ENCODE data around the gene LRRC23. TPM values are rescaled to one million over a fixed set of nuclear protein-coding genes. Genes with fewer than 3 reads are reported as not detected.
"Not testable (repeated sequence)": the region's sequence is repeated elsewhere in the genome, so short reads cannot be mapped to it uniquely, and the experiment has no call there.

LRRC23 gene
- total RNA-seq, 2 experiments from 2014 or later, result 3.2 to 4.7 TPM

- Histone ChIP-seq H3K36me3 (ENCODE audit: insufficient read depth, low read length) (peaks cover 11% of the 10 kb centered on the region), H3K9me3 (ENCODE audit: control insufficient read depth in 1 of 2, insufficient read depth in 1 of 2, low read length in 2 of 2) (no peaks in the 10 kb centered on the region), H3K27ac (ENCODE audit: low read depth in 1 of 2, low read length in 2 of 2) (no peak overlapping the region), H3K4me1 (ENCODE audit: insufficient read depth, low read length) (no peaks in the 10 kb centered on the region), H3K27me3 (ENCODE audit: control insufficient read depth in 1 of 2, insufficient read depth in 2 of 2, low read length in 2 of 2) (no peaks in the 10 kb centered on the region), H3K4me3 (ENCODE audit: low read length) (no peak overlapping the region)
- intact Hi-C loops (cut with DNase I, micrococcal nuclease), result no loop called here
- Mint-ChIP-seq H3K4me1 (ENCODE audit: low read depth) (no peaks in the 10 kb centered on the region), H3K27me3 (no peaks in the 10 kb centered on the region), H3K27ac (no peak overlapping the region), H3K9me3 (no peaks in the 10 kb centered on the region), H3K4me3 (no peak overlapping the region), H3K36me3 (ENCODE audit: low read depth) (no peaks in the 10 kb centered on the region)
- POLR2A ChIA-PET, result interaction anchor here (3.1 kb wide), 1 partner anchor 10 kb away, joined by 14 read pairs; the partner anchor contains the start of gene SPSB2
- DNase-seq (no peak), ATAC-seq (ENCODE audit: poor library complexity) (no peak)
- CTCF ChIA-PET, result interaction anchor here (1.1 to 2.9 kb wide), 4 partner anchors 8 to 126 kb away, joined by 3 to 15 read pairs (median 6); partner anchors contain the start of gene SPSB2
- no peak for TF ChIP-seq CTCF (IDR thresholded peaks at IDR 0.05)
Measured at GRCh38 chr12:6883252-6883651, 21.4 kb upstream of the LRRC23 start.

DNA sequence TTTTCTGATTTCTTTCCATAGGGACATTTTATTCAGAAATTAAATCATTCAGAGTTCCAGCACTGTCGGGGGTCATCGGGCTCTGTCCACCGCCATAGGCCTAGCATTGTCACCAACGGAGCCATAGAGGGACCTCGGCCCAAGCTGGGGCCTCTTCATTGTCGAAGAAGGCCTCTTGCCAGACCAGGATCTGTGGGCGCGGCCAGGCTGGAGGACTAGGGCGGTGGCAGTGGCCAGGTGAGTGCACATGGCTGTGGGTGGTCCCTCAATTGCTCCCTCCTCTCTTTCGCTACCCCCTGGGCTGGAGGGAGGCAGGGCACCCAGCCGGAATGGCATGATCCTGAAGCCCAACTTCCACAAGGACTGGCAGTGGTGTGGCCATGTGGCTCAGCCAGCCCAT is 20.9 kb upstream of the LRRC23 start:
- H3K36me3 ChIP-seq (ENCODE audit: insufficient read depth, low read length), result peaks cover 11% of the 10 kb centered on the region
- Mint-ChIP-seq H3K4me3 (no peak overlapping the region), H3K36me3 (ENCODE audit: low read depth) (no peaks in the 10 kb centered on the region), H3K4me1 (ENCODE audit: low read depth) (no peaks in the 10 kb centered on the region), H3K9me3 (no peaks in the 10 kb centered on the region), H3K27me3 (no peaks in the 10 kb centered on the region), H3K27ac (no peak overlapping the region)
- POLR2A ChIA-PET, result interaction anchor here (3.1 kb wide), 1 partner anchor 10 kb away, joined by 14 read pairs; the partner anchor contains the start of gene SPSB2
- ATAC-seq (ENCODE audit: poor library complexity) (no peak), DNase-seq (no peak)
- intact Hi-C loops (cut with DNase I, micrococcal nuclease), result no loop called here
- TF ChIP-seq CTCF (IDR thresholded peaks at IDR 0.05), result no peak
- H3K4me3 ChIP-seq (ENCODE audit: low read length), result no peak overlapping the region
- CTCF ChIA-PET, result interaction anchor here (1.8 kb wide), 1 partner anchor 11 kb away, joined by 7 read pairs; the partner anchor contains the start of gene SPSB2
- H3K4me1 ChIP-seq (ENCODE audit: insufficient read depth, low read length), result no peaks in the 10 kb centered on the region
- no peaks in the 10 kb centered on the region for H3K27me3 ChIP-seq (ENCODE audit: control insufficient read depth in 1 of 2, insufficient read depth in 2 of 2, low read length in 2 of 2)
- no peak overlapping the region for H3K27ac ChIP-seq (ENCODE audit: low read depth in 1 of 2, low read length in 2 of 2)
- H3K9me3 ChIP-seq (ENCODE audit: control insufficient read depth in 1 of 2, insufficient read depth in 1 of 2, low read length in 2 of 2), result no peaks in the 10 kb centered on the region

GRCh38 chr12:6884539-6884938 is 20.1 kb upstream of the LRRC23 start:
- H3K9me3 Mint-ChIP-seq, result no peaks in the 10 kb centered on the region
- Histone ChIP-seq H3K9me3 (ENCODE audit: control insufficient read depth in 1 of 2, insufficient read depth in 1 of 2, low read length in 2 of 2) (no peaks in the 10 kb centered on the region), H3K4me3 (ENCODE audit: low read length) (no peak overlapping the region), H3K4me1 (ENCODE audit: insufficient read depth, low read length) (no peaks in the 10 kb centered on the region), H3K27me3 (ENCODE audit: control insufficient read depth in 1 of 2, insufficient read depth in 2 of 2, low read length in 2 of 2) (no peaks in the 10 kb centered on the region), H3K36me3 (ENCODE audit: insufficient read depth, low read length) (peaks cover 11% of the 10 kb centered on the region), H3K27ac (ENCODE audit: low read depth in 1 of 2, low read length in 2 of 2) (no peak overlapping the region)
- ChIA-PET POLR2A (interaction anchor here (1.0 kb wide), 1 partner anchor 32 kb away, joined by 3 read pairs; the partner anchor contains the start of gene USP5), CTCF (interaction anchor here (0.6 kb wide), 1 partner anchor 360 kb away, joined by 4 read pairs; no protein-coding TSS in a partner anchor)
- no peaks in the 10 kb centered on the region for H3K4me1 Mint-ChIP-seq (ENCODE audit: low read depth)
- intact Hi-C loops (cut with DNase I, micrococcal nuclease), result no loop called here
- H3K36me3 Mint-ChIP-seq (ENCODE audit: low read depth), result no peaks in the 10 kb centered on the region
- no peak overlapping the region for H3K4me3 Mint-ChIP-seq
- no peaks in the 10 kb centered on the region for H3K27me3 Mint-ChIP-seq
- no peak for DNase-seq
- H3K27ac Mint-ChIP-seq, result no peak overlapping the region
- no peak for ATAC-seq (ENCODE audit: poor library complexity)
- no peak for TF ChIP-seq CTCF (IDR thresholded peaks at IDR 0.05)

DNA sequence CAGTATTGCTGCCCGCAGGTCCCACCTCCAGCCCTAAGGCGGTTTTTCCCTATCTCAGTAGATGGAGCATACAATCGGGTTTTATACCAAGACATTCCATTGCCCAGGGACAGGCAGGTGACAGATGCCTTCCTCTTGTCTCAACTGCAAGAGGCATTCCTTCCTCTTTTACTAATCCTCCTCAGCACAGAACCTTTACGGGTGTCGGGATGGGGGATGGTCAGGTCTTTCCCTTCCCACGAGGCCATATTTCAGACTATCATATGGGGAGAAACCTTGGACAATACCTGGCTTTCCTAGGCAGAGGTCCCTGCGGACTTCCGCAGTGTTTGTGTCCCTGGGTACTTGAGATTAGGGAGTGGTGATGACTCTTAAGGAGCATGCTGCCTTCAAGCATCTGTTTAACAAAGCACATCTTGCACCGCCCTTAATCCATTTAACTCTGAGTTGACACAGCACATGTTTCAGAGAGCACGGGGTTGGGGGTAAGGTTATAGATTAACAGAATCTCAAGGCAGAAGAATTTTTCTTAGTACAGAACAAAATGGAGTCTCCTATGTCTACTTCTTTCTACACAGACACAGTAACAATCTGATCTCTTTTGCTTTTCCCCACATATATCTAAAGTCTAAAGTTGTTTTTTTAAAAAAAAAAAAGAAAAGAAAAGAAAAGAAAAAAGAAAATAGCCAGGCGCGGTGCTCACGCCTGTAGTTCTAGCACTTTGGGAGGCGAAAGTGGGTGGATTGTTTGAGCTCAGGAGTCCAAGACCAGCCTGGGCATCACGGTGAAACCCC is 18.2 kb upstream of the LRRC23 start:
- H3K27ac Mint-ChIP-seq; H3K27ac ChIP-seq (ENCODE audit: low read depth in 1 of 2, low read length in 2 of 2); H3K4me3 ChIP-seq (ENCODE audit: low read length); ATAC-seq (ENCODE audit: poor library complexity); intact Hi-C loops (cut with DNase I, micrococcal nuclease); H3K9me3 Mint-ChIP-seq; H3K36me3 Mint-ChIP-seq (ENCODE audit: low read depth); DNase-seq; H3K4me3 Mint-ChIP-seq; H3K4me1 ChIP-seq (ENCODE audit: insufficient read depth, low read length); H3K4me1 Mint-ChIP-seq (ENCODE audit: low read depth); POLR2A ChIA-PET; H3K27me3 Mint-ChIP-seq; H3K27me3 ChIP-seq (ENCODE audit: control insufficient read depth in 1 of 2, insufficient read depth in 2 of 2, low read length in 2 of 2); H3K9me3 ChIP-seq (ENCODE audit: control insufficient read depth in 1 of 2, insufficient read depth in 1 of 2, low read length in 2 of 2): not testable (repeated sequence)
- CTCF ChIA-PET, result interaction anchor here (1.2 to 1.9 kb wide), 2 partner anchors 12 to 14 kb away, joined by 3 to 8 read pairs; partner anchors contain the start of gene SPSB2
- peaks cover 11% of the 10 kb centered on the region for H3K36me3 ChIP-seq (ENCODE audit: insufficient read depth, low read length)
